DMS79 treated with DMSO at 0.1 percent for 48 hours (cell line): ENCODE data around the gene BGN.
A peak's percentile ranks its signal among the peaks of the same experiment; 100 is the strongest.

Experiments
- DNase-seq: peaks from one replicate; lab custom pipeline; 2025; lab: John Stamatoyannopoulos, UW

Gene BGN

GRCh38 chrX:153530411-153531129, 35.8 kb downstream of the BGN start:
- DNase-seq: peak; percentile 74

DNA sequence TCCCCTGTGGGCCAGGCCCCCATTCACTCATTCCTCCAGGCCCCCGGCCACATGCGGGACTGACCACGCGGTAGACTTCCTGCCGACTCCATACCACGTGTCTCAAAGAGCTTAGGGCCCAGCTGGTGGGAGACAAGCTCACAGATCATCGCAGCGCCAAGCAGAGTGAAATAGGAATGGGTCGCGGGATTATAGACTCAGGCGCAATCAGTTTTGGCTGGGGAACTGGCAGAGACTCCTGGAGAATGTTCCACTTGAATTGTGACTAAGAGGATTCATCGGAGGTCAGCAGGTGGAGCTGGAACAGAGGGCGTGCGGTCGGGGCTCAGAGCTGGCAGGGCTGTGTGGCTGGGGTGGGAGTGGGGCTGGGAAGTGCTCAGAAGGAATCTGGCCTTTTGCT, 38.3 kb downstream of the BGN start:
- peak; percentile 60 for DNase-seq

DNA sequence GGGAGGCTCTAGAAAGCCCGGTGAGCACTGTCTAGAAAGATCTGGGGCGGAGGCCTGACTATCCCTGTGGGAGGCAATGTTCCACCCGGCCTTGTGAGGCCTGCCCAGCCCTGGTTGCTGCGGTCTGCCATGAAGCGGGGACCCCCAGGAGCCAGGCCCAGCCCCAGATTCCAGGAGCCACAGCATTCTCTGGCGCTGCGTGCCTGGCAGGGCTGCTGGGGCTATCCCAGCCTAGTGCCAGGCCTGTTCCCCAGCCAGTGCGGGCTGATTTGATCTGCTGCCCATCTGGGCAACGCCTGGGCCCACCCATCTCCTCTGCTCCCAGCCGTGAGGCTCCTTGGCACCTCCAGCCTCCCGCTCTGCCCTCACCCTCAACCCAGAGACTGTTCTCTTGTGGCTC, 42.3 kb downstream of the BGN start:
- no peak for DNase-seq

- peak; percentile 72 for DNase-seq
These were observed 42.9 kb downstream of the BGN start for GRCh38 chrX:153537526-153538295.

DNA sequence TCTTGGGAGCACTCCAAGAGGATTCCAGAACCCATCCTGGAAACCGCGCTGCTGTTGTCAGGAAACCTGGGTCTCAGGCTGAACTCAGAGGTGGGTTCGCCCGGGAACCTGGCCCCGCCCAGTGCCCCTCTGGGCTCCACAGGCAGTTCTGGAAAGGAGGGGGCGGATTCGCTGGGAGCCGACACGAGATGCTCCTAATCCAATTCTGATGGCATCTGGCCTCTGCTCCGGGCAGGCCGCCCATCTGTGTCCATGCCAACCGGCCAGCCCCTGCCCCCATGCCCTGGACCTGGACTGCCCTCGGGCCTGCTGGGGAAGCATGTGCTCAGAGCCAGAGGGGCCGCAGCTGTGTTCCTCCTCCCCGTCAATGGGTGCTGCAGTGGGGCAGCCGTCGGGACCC, 43.6 kb downstream of the BGN start:
- DNase-seq: no peak

DNA sequence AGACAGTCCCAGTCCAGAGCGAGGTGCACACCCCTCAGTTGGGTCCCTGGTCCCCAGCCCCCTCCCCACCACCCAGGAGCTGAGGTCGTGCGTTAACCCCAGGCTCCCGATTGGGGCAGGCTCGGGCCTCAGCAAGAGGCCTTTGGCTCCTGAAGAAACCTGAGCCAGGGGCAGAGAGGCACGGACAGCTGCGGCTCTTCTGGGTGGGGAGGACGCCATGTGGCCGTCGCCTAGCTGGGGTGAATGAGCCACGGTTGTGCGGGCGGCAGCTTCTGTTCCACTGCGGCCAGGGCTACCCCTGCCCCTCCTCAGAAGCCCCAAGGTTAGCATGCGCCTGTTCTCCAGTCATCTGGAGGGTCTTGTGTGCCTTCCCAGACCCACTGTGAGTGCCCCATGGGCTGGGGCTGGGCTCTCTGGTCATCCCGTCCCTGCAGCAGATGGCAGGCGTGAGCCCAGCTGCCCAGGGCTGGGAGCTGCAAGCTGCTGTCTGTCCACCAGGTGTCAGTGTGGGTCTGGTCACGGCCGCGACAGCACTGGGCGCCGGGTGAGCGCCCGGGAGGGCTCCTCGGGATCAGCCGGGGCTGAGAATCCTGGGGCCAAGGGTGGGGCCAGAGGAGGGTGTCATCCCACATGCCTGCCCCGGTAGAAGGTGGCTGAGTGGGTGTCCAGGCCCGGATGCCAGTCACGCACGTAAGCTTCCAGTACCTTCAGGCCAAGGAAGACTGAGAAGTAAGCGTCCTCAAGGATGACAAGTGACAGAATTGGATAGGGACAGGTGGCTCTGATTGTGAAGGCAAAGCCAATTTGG, 44.6 kb downstream of the BGN start:
- DNase-seq: no peak

DNA sequence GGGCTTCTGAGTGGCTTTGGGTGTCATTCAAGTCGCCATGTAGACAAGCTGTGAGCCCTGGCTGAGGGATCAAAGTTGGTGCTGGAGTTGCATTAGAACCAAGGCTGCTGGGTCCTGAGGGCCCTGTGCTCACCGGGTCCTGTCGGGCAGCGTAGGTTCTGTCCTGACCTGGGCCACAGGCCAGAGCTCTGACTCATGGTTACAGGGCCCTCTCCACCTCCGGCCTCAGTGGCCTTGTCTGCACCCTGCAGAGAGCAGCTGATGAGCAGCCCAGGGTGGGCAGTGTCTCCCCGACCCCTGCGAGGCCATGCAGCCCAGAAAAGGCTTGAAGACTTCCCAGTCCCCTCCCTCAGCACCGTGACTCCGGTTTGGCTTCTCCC, 45.2 kb downstream of the BGN start:
- DNase-seq: no peak

DNA sequence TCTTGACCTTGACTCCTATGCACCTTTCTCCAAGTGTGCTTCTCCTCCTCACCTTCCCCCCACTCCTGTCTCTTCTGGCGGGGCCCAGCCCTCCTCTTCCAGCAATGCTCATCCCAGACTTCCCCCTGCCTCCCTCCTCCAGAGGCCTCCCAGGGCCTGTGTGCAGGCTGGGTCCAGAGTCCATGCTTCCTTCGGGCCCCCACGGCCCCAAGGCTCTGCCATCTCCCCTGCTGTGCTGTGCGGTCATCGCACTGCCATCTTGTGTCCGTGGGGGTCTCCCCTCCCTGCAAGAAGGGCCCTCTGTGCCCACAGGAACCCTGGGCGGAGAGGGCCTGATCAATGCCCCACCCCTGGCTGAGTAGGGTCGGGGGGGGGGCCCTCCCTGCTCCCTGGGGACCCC, 49.9 kb downstream of the BGN start:
- no peak for DNase-seq

DNA sequence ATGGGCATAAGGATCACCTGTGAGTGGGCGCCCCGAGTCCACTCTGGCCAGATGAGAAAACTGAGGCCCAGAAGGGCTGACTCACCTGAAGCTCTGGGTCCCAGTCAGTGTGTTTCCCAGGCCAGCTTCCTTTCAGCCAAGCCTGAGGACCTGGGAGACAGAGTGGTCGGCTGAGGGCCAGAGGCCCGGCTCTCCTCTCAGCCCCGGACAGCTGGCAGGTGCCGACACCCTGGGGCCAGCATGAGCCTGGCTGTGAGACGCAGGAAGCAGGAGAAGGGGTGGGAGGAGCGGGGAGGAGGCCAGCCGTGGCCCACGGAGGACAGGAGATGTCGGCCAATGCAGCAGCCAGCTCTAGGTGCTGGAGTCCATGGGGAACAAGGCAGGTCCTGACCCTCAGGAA, 51.6 kb downstream of the BGN start:
- DNase-seq: no peak

GRCh38 chrX:153547195-153547594, 52.4 kb downstream of the BGN start:
- DNase-seq: no peak

DNA sequence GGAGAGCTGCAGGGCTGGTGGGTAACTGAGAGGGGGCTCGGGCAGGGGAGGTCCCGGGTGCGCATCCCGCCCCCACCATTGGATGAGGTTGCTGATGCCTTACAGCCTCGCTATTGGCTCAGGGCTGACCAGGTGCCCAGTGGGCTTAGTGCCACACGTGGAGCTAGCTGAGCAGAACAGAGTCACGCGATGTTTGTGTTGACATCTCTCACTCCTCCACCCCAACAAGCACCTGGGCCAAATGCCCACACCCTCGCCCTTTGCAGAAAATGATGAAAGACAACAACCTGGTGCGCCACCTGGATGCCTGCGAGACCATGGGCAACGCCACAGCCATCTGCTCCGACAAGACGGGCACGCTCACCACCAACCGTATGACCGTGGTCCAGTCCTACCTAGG, 54.5 kb downstream of the BGN start:
- no peak for DNase-seq

- DNase-seq: no peak
These were observed 55.0 kb downstream of the BGN start for GRCh38 chrX:153549807-153550206.

GRCh38 chrX:153551135-153551534, 56.4 kb downstream of the BGN start:
- DNase-seq: no peak

- peak; percentile 14 for DNase-seq
These were observed 59.9 kb downstream of the BGN start for GRCh38 chrX:153554519-153555167.

GRCh38 chrX:153556767-153557166, 62.0 kb downstream of the BGN start:
- DNase-seq: no peak

DNA sequence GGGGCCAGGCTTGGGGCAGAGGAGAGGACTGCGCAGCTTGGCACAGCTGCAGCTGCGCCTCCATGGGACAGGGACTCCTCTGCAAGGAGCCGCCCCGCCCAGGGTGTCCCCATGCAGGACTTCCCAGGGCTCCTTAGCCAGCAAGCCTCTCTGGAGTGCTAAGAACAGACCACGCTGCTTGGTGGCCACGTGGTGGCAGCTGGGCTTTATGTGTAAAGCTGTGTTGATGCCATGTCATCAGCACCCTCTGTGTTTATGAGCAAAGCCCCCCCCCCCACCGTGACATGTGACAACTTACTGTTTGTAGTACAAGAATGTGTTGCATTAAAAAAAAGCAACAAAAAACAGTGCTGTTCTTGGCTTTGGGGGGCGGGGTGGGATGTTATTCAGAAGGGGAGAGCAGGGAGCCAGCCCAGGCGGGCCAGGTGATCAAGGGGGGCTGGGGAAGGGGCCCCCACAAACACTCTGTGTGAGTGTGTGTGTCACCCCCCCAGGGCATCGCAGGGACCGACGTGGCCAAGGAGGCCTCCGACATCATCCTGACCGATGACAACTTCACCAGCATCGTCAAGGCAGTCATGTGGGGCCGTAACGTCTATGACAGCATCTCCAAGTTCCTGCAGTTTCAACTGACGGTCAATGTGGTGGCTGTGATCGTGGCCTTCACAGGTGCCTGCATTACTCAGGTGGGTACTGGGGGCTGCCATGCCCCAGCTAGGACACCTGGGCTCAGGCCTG, 63.0 kb downstream of the BGN start:
- DNase-seq: no peak
